Measurements from ENCODE around the gene TRMT61A.

Gene TRMT61A

GRCh38 chr14:103551338-103551762, 22.4 kb downstream of the TRMT61A start:
- peak overlapping the region; percentile 49 for H3K4me3 ChIP-seq (ENCODE audit: low read length)
- peaks cover 45% of the 10 kb centered on the region for H3K4me1 ChIP-seq (ENCODE audit: control insufficient read depth, insufficient read depth, low read length)

GRCh38 chr14:103552011-103552845, 23.2 kb downstream of the TRMT61A start:
- H3K4me1 ChIP-seq (ENCODE audit: control insufficient read depth, insufficient read depth, low read length) = peaks cover 45% of the 10 kb centered on the region
- no peaks in the 10 kb centered on the region for H3K27me3 ChIP-seq (ENCODE audit: control insufficient read depth, insufficient read depth, low read length)
- H3K27ac ChIP-seq (ENCODE audit: low read depth, low read length) = peak overlapping the region; percentile 98
- peak overlapping the region; percentile 49 for H3K4me3 ChIP-seq (ENCODE audit: low read length)
- H3K9ac ChIP-seq (ENCODE audit: low read length) = no peak overlapping the region
- no peaks in the 10 kb centered on the region for H3K36me3 ChIP-seq (ENCODE audit: control insufficient read depth, insufficient read depth, low read length)

More at GRCh38 chr14:103551338-103551762, 22.4 kb downstream of the TRMT61A start:
- peak overlapping the region; percentile 98 for H3K27ac ChIP-seq (ENCODE audit: low read depth, low read length)
- no peak overlapping the region for H3K9ac ChIP-seq (ENCODE audit: low read length)
- H3K36me3 ChIP-seq (ENCODE audit: control insufficient read depth, insufficient read depth, low read length) = no peaks in the 10 kb centered on the region
- H3K27me3 ChIP-seq (ENCODE audit: control insufficient read depth, insufficient read depth, low read length) = no peaks in the 10 kb centered on the region

GRCh38 chr14:103552846-103553210, 23.8 kb downstream of the TRMT61A start:
- Histone ChIP-seq H3K27ac (ENCODE audit: low read depth, low read length) (peak overlapping the region; percentile 98), H3K4me3 (ENCODE audit: low read length) (no peak overlapping the region), H3K36me3 (ENCODE audit: control insufficient read depth, insufficient read depth, low read length) (no peaks in the 10 kb centered on the region), H3K9ac (ENCODE audit: low read length) (no peak overlapping the region), H3K4me1 (ENCODE audit: control insufficient read depth, insufficient read depth, low read length) (peaks cover 47% of the 10 kb centered on the region), H3K27me3 (ENCODE audit: control insufficient read depth, insufficient read depth, low read length) (no peaks in the 10 kb centered on the region)

GRCh38 chr14:103555559-103556337, 26.8 kb downstream of the TRMT61A start:
- Histone ChIP-seq H3K9ac (ENCODE audit: low read length) (no peak overlapping the region), H3K4me1 (ENCODE audit: control insufficient read depth, insufficient read depth, low read length) (peaks cover 37% of the 10 kb centered on the region), H3K36me3 (ENCODE audit: control insufficient read depth, insufficient read depth, low read length) (peaks cover 2% of the 10 kb centered on the region), H3K27ac (ENCODE audit: low read depth, low read length) (peak overlapping the region; percentile 5), H3K27me3 (ENCODE audit: control insufficient read depth, insufficient read depth, low read length) (no peaks in the 10 kb centered on the region), H3K4me3 (ENCODE audit: low read length) (no peak overlapping the region)

- Histone ChIP-seq H3K4me1 (ENCODE audit: control insufficient read depth, insufficient read depth, low read length) (peaks cover 31% of the 10 kb centered on the region), H3K27ac (ENCODE audit: low read depth, low read length) (peak overlapping the region; percentile 76), H3K36me3 (ENCODE audit: control insufficient read depth, insufficient read depth, low read length) (peaks cover 2% of the 10 kb centered on the region), H3K4me3 (ENCODE audit: low read length) (no peak overlapping the region), H3K9ac (ENCODE audit: low read length) (no peak overlapping the region), H3K27me3 (ENCODE audit: control insufficient read depth, insufficient read depth, low read length) (no peaks in the 10 kb centered on the region)
Observed at GRCh38 chr14:103556946-103557758, 28.2 kb downstream of the TRMT61A start.

- peaks cover 2% of the 10 kb centered on the region for H3K36me3 ChIP-seq (ENCODE audit: control insufficient read depth, insufficient read depth, low read length)
- H3K4me1 ChIP-seq (ENCODE audit: control insufficient read depth, insufficient read depth, low read length) = peaks cover 24% of the 10 kb centered on the region
- no peaks in the 10 kb centered on the region for H3K27me3 ChIP-seq (ENCODE audit: control insufficient read depth, insufficient read depth, low read length)
- H3K4me3 ChIP-seq (ENCODE audit: low read length) = no peak overlapping the region
- no peak overlapping the region for H3K27ac ChIP-seq (ENCODE audit: low read depth, low read length)
- H3K9ac ChIP-seq (ENCODE audit: low read length) = no peak overlapping the region
Observed at GRCh38 chr14:103558071-103558882, 29.3 kb downstream of the TRMT61A start.

- peaks cover 2% of the 10 kb centered on the region for H3K36me3 ChIP-seq (ENCODE audit: control insufficient read depth, insufficient read depth, low read length)
- H3K27ac ChIP-seq (ENCODE audit: low read depth, low read length) = no peak overlapping the region
- H3K9ac ChIP-seq (ENCODE audit: low read length) = no peak overlapping the region
- peaks cover 24% of the 10 kb centered on the region for H3K4me1 ChIP-seq (ENCODE audit: control insufficient read depth, insufficient read depth, low read length)
- H3K27me3 ChIP-seq (ENCODE audit: control insufficient read depth, insufficient read depth, low read length) = no peaks in the 10 kb centered on the region
- no peak overlapping the region for H3K4me3 ChIP-seq (ENCODE audit: low read length)
Observed at GRCh38 chr14:103559766-103560165, 30.8 kb downstream of the TRMT61A start.

GRCh38 chr14:103560691-103561090, 31.7 kb downstream of the TRMT61A start:
- Histone ChIP-seq H3K27me3 (ENCODE audit: control insufficient read depth, insufficient read depth, low read length) (no peaks in the 10 kb centered on the region), H3K4me3 (ENCODE audit: low read length) (peak overlapping the region; percentile 7), H3K4me1 (ENCODE audit: control insufficient read depth, insufficient read depth, low read length) (peaks cover 24% of the 10 kb centered on the region), H3K9ac (ENCODE audit: low read length) (no peak overlapping the region), H3K27ac (ENCODE audit: low read depth, low read length) (no peak overlapping the region), H3K36me3 (ENCODE audit: control insufficient read depth, insufficient read depth, low read length) (peaks cover 2% of the 10 kb centered on the region)

GRCh38 chr14:103561381-103562178, 32.6 kb downstream of the TRMT61A start:
- no peaks in the 10 kb centered on the region for H3K27me3 ChIP-seq (ENCODE audit: control insufficient read depth, insufficient read depth, low read length)
- peaks cover 24% of the 10 kb centered on the region for H3K4me1 ChIP-seq (ENCODE audit: control insufficient read depth, insufficient read depth, low read length)
- H3K9ac ChIP-seq (ENCODE audit: low read length) = peak overlapping the region; percentile 86
- peak overlapping the region; percentile 94 for H3K4me3 ChIP-seq (ENCODE audit: low read length)
- H3K36me3 ChIP-seq (ENCODE audit: control insufficient read depth, insufficient read depth, low read length) = peaks cover 2% of the 10 kb centered on the region
- peak overlapping the region; percentile 95 for H3K27ac ChIP-seq (ENCODE audit: low read depth, low read length)

GRCh38 chr14:103562179-103562428, 33.1 kb downstream of the TRMT61A start:
- peak overlapping the region; percentile 95 for H3K27ac ChIP-seq (ENCODE audit: low read depth, low read length)
- peak overlapping the region; percentile 86 for H3K9ac ChIP-seq (ENCODE audit: low read length)
- peaks cover 22% of the 10 kb centered on the region for H3K4me1 ChIP-seq (ENCODE audit: control insufficient read depth, insufficient read depth, low read length)
- no peaks in the 10 kb centered on the region for H3K27me3 ChIP-seq (ENCODE audit: control insufficient read depth, insufficient read depth, low read length)
- peaks cover 2% of the 10 kb centered on the region for H3K36me3 ChIP-seq (ENCODE audit: control insufficient read depth, insufficient read depth, low read length)
- peak overlapping the region; percentile 94 for H3K4me3 ChIP-seq (ENCODE audit: low read length)

Data from rectal smooth muscle tissue (tissue), 1 donor.